ENCODE data around the gene AMZ2. TPM values are rescaled to one million over a fixed set of nuclear protein-coding genes. Genes with fewer than 3 reads are reported as not detected.
A peak's percentile ranks its signal among the peaks of the same experiment; 100 is the strongest.

The AMZ2 gene
- total RNA-seq, 2 donors from 2014 or later = 64.0 to 89.4 TPM

GRCh38 chr17:68291836-68292688 is 44.2 kb downstream of the AMZ2 start:
- peak overlapping the region; percentile 78 for H3K9ac ChIP-seq (ENCODE audit: extremely low read depth, low read length, poor library complexity, severe bottlenecking)
- no peak overlapping the region for H3K27ac Mint-ChIP-seq
- H3K9me3 ChIP-seq (ENCODE audit: control insufficient read depth, low read length) = no peaks in the 10 kb centered on the region
- H3K27ac ChIP-seq (ENCODE audit: low read depth, low read length) = no peak overlapping the region
- peaks cover 60% of the 10 kb centered on the region for H3K27me3 Mint-ChIP-seq (ENCODE audit: insufficient read depth)
- H3K36me3 Mint-ChIP-seq (ENCODE audit: low read depth) = no peaks in the 10 kb centered on the region
- peak; percentile 92 for DNase-seq
- peaks cover 60% of the 10 kb centered on the region for H3K27me3 ChIP-seq (ENCODE audit: control insufficient read depth, insufficient read depth, low read length, poor library complexity, severe bottlenecking)
- H3K4me3 Mint-ChIP-seq = peak overlapping the region; percentile 57
- no peaks in the 10 kb centered on the region for H3K4me1 ChIP-seq (ENCODE audit: control insufficient read depth, insufficient read depth, low read length)
- 0 to 1% methylated on average over 28 to 76 of the region's 76 CpGs for WGBS, 2 experiments (ENCODE audit: insufficient coverage in 1 of 2, insufficient read length in 1 of 2)
- TF ChIP-seq, protein P1, sequence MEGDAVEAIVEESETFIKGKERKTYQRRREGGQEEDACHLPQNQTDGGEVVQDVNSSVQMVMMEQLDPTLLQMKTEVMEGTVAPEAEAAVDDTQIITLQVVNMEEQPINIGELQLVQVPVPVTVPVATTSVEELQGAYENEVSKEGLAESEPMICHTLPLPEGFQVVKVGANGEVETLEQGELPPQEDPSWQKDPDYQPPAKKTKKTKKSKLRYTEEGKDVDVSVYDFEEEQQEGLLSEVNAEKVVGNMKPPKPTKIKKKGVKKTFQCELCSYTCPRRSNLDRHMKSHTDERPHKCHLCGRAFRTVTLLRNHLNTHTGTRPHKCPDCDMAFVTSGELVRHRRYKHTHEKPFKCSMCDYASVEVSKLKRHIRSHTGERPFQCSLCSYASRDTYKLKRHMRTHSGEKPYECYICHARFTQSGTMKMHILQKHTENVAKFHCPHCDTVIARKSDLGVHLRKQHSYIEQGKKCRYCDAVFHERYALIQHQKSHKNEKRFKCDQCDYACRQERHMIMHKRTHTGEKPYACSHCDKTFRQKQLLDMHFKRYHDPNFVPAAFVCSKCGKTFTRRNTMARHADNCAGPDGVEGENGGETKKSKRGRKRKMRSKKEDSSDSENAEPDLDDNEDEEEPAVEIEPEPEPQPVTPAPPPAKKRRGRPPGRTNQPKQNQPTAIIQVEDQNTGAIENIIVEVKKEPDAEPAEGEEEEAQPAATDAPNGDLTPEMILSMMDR (conservative IDR thresholded peaks at IDR 0.05) = peak; percentile 57
- H3K9me3 Mint-ChIP-seq = no peaks in the 10 kb centered on the region
- no peaks in the 10 kb centered on the region for H3K36me3 ChIP-seq (ENCODE audit: control insufficient read depth, insufficient read depth, low read length)
- H3K4me3 ChIP-seq (ENCODE audit: low read length) = peak overlapping the region; percentile 84
- peaks cover 35% of the 10 kb centered on the region for H3K4me1 Mint-ChIP-seq

GRCh38 chr17:68292689-68293040 is 44.8 kb downstream of the AMZ2 start:
- 42 to 47% methylated on average over 8 to 9 of the region's 9 CpGs for WGBS, 2 experiments (ENCODE audit: insufficient coverage in 1 of 2, insufficient read length in 1 of 2)
- H3K27me3 Mint-ChIP-seq (ENCODE audit: insufficient read depth) = peaks cover 60% of the 10 kb centered on the region
- Histone ChIP-seq H3K36me3 (ENCODE audit: control insufficient read depth, insufficient read depth, low read length) (no peaks in the 10 kb centered on the region), H3K27me3 (ENCODE audit: control insufficient read depth, insufficient read depth, low read length, poor library complexity, severe bottlenecking) (peaks cover 60% of the 10 kb centered on the region), H3K4me1 (ENCODE audit: control insufficient read depth, insufficient read depth, low read length) (no peaks in the 10 kb centered on the region), H3K9ac (ENCODE audit: extremely low read depth, low read length, poor library complexity, severe bottlenecking) (peak overlapping the region; percentile 78), H3K4me3 (ENCODE audit: low read length) (peak overlapping the region; percentile 84), H3K9me3 (ENCODE audit: control insufficient read depth, low read length) (peaks cover 1% of the 10 kb centered on the region), H3K27ac (ENCODE audit: low read depth, low read length) (no peak overlapping the region)
- H3K4me3 Mint-ChIP-seq = peak overlapping the region; percentile 57
- H3K9me3 Mint-ChIP-seq = no peaks in the 10 kb centered on the region
- H3K27ac Mint-ChIP-seq = no peak overlapping the region
- DNase-seq = no peak
- TF ChIP-seq, protein P1 (conservative IDR thresholded peaks at IDR 0.05) = no peak
- no peaks in the 10 kb centered on the region for H3K36me3 Mint-ChIP-seq (ENCODE audit: low read depth)
- peaks cover 37% of the 10 kb centered on the region for H3K4me1 Mint-ChIP-seq

DNA sequence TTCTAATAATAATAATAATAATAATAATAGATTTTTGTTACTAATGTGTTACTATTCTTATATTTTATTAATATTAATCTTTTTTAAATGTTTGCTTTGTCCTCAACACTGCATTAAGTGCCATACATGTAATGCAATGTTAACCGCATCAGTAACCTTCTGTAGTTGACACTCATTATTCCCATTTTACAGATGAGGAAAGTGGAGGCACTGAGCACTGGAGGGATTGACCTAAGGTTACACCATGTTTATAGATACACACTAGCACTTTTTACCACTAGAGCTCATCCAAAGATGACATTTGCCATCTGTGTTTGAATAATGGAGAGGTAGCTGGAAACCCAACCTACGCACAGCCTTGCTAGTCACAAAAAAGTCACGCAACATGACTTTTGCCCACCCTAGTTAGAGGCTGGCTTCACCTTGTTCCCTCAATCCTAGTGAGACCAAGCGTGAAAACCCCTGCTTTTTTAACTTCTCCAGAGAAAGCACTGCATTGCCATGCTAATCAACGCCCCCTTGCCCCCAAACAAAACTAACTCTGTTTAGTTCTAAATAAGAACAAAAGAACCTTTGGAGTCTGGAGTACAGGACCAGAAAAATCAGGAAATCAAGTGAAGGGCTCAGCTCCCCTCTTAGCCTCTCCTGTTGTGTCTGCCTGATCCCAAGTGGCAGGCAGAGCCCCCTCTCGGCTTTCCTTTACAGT is 45.8 kb downstream of the AMZ2 start:
- peaks cover 42% of the 10 kb centered on the region for H3K4me1 Mint-ChIP-seq

More for the DNA sequence above, 45.8 kb downstream of the AMZ2 start:
- TF ChIP-seq, protein P1 (conservative IDR thresholded peaks at IDR 0.05) = no peak
- H3K9ac ChIP-seq (ENCODE audit: extremely low read depth, low read length, poor library complexity, severe bottlenecking) = no peak overlapping the region
- no peak overlapping the region for H3K4me3 ChIP-seq (ENCODE audit: low read length)
- H3K36me3 ChIP-seq (ENCODE audit: control insufficient read depth, insufficient read depth, low read length) = no peaks in the 10 kb centered on the region
- peaks cover 11% of the 10 kb centered on the region for H3K9me3 ChIP-seq (ENCODE audit: control insufficient read depth, low read length)
- H3K36me3 Mint-ChIP-seq (ENCODE audit: low read depth) = no peaks in the 10 kb centered on the region
- H3K9me3 Mint-ChIP-seq = no peaks in the 10 kb centered on the region
- no peak overlapping the region for H3K4me3 Mint-ChIP-seq
- no peak overlapping the region for H3K27ac Mint-ChIP-seq
- H3K27me3 Mint-ChIP-seq (ENCODE audit: insufficient read depth) = peaks cover 54% of the 10 kb centered on the region
- peaks cover 55% of the 10 kb centered on the region for H3K27me3 ChIP-seq (ENCODE audit: control insufficient read depth, insufficient read depth, low read length, poor library complexity, severe bottlenecking)
- no peak overlapping the region for H3K27ac ChIP-seq (ENCODE audit: low read depth, low read length)
- WGBS, 2 experiments (ENCODE audit: insufficient coverage in 1 of 2, insufficient read length in 1 of 2) = 81 to 94% methylated on average over 5 to 6 of the region's 6 CpGs
- DNase-seq = no peak
- H3K4me1 ChIP-seq (ENCODE audit: control insufficient read depth, insufficient read depth, low read length) = no peaks in the 10 kb centered on the region
